ENCODE measurements around the gene SUCLG2.
A peak's percentile ranks its signal among the peaks of the same experiment; 100 is the strongest.

Gene SUCLG2

GRCh38 chr3:67648701-67649100 lies 5.7 kb downstream of the SUCLG2 start:
- DNase-seq (ENCODE audit: low spot score), result no peak

GRCh38 chr3:67648229-67648628 lies 6.2 kb downstream of the SUCLG2 start:
- DNase-seq (ENCODE audit: low spot score), result no peak

GRCh38 chr3:67647390-67647878 lies 7.0 kb downstream of the SUCLG2 start:
- peak; percentile 79 for DNase-seq (ENCODE audit: low spot score)

GRCh38 chr3:67646586-67647234 lies 7.7 kb downstream of the SUCLG2 start:
- DNase-seq (ENCODE audit: low spot score), result no peak

- DNase-seq (ENCODE audit: low spot score), result no peak
Observed at GRCh38 chr3:67644827-67645226, 9.6 kb downstream of the SUCLG2 start.

- DNase-seq (ENCODE audit: low spot score), result no peak
Observed at GRCh38 chr3:67642734-67643133, 11.7 kb downstream of the SUCLG2 start.

GRCh38 chr3:67642190-67642589 lies 12.2 kb downstream of the SUCLG2 start:
- DNase-seq (ENCODE audit: low spot score), result no peak

- no peak for DNase-seq (ENCODE audit: low spot score)
Observed at GRCh38 chr3:67641451-67641850, 13.0 kb downstream of the SUCLG2 start.

GRCh38 chr3:67640023-67640660 lies 14.3 kb downstream of the SUCLG2 start:
- DNase-seq (ENCODE audit: low spot score), result peak; percentile 16

- no peak for DNase-seq (ENCODE audit: low spot score)
Observed at GRCh38 chr3:67637255-67637900, 17.0 kb downstream of the SUCLG2 start.

- no peak for DNase-seq (ENCODE audit: low spot score)
Observed at GRCh38 chr3:67635806-67636205, 18.6 kb downstream of the SUCLG2 start.

GRCh38 chr3:67635257-67635656 lies 19.2 kb downstream of the SUCLG2 start:
- DNase-seq (ENCODE audit: low spot score), result peak; percentile 55

GRCh38 chr3:67630666-67631362 lies 23.6 kb downstream of the SUCLG2 start:
- DNase-seq (ENCODE audit: low spot score), result no peak

- no peak for DNase-seq (ENCODE audit: low spot score)
Observed at GRCh38 chr3:67624687-67625086, 29.7 kb downstream of the SUCLG2 start.

GRCh38 chr3:67624078-67624477 lies 30.3 kb downstream of the SUCLG2 start:
- DNase-seq (ENCODE audit: low spot score), result no peak

- DNase-seq (ENCODE audit: low spot score), result no peak
Observed at GRCh38 chr3:67622652-67623051, 31.8 kb downstream of the SUCLG2 start.

GRCh38 chr3:67620869-67621268 lies 33.5 kb downstream of the SUCLG2 start:
- DNase-seq (ENCODE audit: low spot score), result no peak

- DNase-seq (ENCODE audit: low spot score), result no peak
Observed at GRCh38 chr3:67619991-67620390, 34.4 kb downstream of the SUCLG2 start.

- DNase-seq (ENCODE audit: low spot score), result no peak
Observed at GRCh38 chr3:67617518-67617917, 36.9 kb downstream of the SUCLG2 start.

- no peak for DNase-seq (ENCODE audit: low spot score)
Observed at GRCh38 chr3:67616046-67616445, 38.4 kb downstream of the SUCLG2 start.

- no peak for DNase-seq (ENCODE audit: low spot score)
Observed at GRCh38 chr3:67614195-67614594, 40.2 kb downstream of the SUCLG2 start.

- DNase-seq (ENCODE audit: low spot score), result peak; percentile 10
Observed at GRCh38 chr3:67610458-67610857, 44.0 kb downstream of the SUCLG2 start.

GRCh38 chr3:67609709-67610108 lies 44.7 kb downstream of the SUCLG2 start:
- no peak for DNase-seq (ENCODE audit: low spot score)
